ENCODE measurements around the gene EFR3B.

Gene EFR3B

DNA sequence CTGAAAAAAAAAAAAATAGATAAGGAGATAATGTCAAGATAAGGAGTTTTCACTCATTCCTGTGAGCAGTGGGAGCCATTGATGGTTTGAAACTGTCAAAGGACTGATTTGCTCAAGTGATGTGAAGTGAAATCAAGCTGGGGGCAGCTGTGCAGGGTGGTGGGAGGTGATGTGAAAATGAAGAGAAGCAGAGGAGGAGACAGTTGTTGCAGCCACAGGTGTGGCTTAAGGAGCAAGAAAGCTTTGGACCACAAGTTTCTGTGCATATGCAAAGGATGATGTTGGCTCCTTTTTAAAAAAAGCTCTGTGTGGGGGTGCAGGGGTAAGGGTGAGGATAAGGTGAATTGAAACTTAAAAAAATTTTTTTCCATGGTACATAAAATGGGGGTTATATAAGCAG, 8.3 kb downstream of the EFR3B start:
- Histone ChIP-seq H3K9me2 (replicated peaks; ENCODE audit: insufficient read depth, low read length) (no peaks in the 10 kb centered on the region), H3K79me2 (ENCODE audit: insufficient read depth, low read length) (no peaks in the 10 kb centered on the region), H2AFZ (ENCODE audit: low read depth, low read length, severe bottlenecking) (no peak overlapping the region), H3K27ac (ENCODE audit: low read depth, low read length) (no peak overlapping the region), H3K36me3 (ENCODE audit: low read length) (no peaks in the 10 kb centered on the region), H3F3A (ENCODE audit: insufficient read depth) (no peaks in the 10 kb centered on the region), H3K4me2 (ENCODE audit: low read depth, low read length, poor library complexity, severe bottlenecking) (no peak overlapping the region), H3K9ac (ENCODE audit: low read length) (no peak overlapping the region), H3K27me3 (ENCODE audit: low read length) (no peaks in the 10 kb centered on the region), H4K20me1 (ENCODE audit: low read depth, low read length) (no peaks in the 10 kb centered on the region), H3K9me3 (ENCODE audit: insufficient read depth, low read length) (no peaks in the 10 kb centered on the region), H3K4me3 (ENCODE audit: insufficient read depth, low read length, poor library complexity, severe bottlenecking) (no peak overlapping the region)
- TF ChIP-seq, protein P1, sequence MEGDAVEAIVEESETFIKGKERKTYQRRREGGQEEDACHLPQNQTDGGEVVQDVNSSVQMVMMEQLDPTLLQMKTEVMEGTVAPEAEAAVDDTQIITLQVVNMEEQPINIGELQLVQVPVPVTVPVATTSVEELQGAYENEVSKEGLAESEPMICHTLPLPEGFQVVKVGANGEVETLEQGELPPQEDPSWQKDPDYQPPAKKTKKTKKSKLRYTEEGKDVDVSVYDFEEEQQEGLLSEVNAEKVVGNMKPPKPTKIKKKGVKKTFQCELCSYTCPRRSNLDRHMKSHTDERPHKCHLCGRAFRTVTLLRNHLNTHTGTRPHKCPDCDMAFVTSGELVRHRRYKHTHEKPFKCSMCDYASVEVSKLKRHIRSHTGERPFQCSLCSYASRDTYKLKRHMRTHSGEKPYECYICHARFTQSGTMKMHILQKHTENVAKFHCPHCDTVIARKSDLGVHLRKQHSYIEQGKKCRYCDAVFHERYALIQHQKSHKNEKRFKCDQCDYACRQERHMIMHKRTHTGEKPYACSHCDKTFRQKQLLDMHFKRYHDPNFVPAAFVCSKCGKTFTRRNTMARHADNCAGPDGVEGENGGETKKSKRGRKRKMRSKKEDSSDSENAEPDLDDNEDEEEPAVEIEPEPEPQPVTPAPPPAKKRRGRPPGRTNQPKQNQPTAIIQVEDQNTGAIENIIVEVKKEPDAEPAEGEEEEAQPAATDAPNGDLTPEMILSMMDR (IDR thresholded peaks at IDR 0.05; ENCODE audit: insufficient read depth, low read length, poor library complexity, severe bottlenecking): no peak
- no peak for TF ChIP-seq EZH2phosphoT487 (conservative IDR thresholded peaks at IDR 0.05; ENCODE audit: low read length)

DNA sequence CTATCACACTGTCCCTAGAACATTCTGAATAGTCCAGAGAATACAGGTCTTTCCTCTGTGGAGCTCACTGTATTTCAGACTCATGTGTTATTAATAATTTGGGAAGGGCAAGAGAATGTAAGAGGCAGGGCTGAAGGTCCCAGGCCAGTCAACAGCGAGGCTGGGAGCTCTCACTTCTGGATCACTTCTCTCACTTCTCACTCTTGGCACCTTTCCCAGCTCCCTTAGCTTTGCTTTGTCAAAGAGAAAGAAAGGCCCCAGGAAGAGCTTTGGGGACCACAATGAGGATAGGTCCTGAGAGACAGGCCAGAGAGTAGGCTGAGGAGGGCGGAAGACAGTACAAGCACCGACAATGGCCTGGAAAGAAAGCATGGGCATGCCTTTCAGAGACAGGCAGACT, 11.2 kb downstream of the EFR3B start:
- Histone ChIP-seq H3K79me2 (ENCODE audit: insufficient read depth, low read length) (no peaks in the 10 kb centered on the region), H3K4me2 (ENCODE audit: low read depth, low read length, poor library complexity, severe bottlenecking) (no peak overlapping the region), H3K9me2 (replicated peaks; ENCODE audit: insufficient read depth, low read length) (no peaks in the 10 kb centered on the region), H2AFZ (ENCODE audit: low read depth, low read length, severe bottlenecking) (no peak overlapping the region), H4K20me1 (ENCODE audit: low read depth, low read length) (no peaks in the 10 kb centered on the region), H3K27ac (ENCODE audit: low read depth, low read length) (no peak overlapping the region), H3K36me3 (ENCODE audit: low read length) (no peaks in the 10 kb centered on the region), H3K9me3 (ENCODE audit: insufficient read depth, low read length) (no peaks in the 10 kb centered on the region), H3F3A (ENCODE audit: insufficient read depth) (no peaks in the 10 kb centered on the region), H3K4me3 (ENCODE audit: insufficient read depth, low read length, poor library complexity, severe bottlenecking) (no peak overlapping the region), H3K27me3 (ENCODE audit: low read length) (no peaks in the 10 kb centered on the region), H3K9ac (ENCODE audit: low read length) (no peak overlapping the region)
- TF ChIP-seq EZH2phosphoT487 (conservative IDR thresholded peaks at IDR 0.05; ENCODE audit: low read length): no peak
- TF ChIP-seq, protein P1 (IDR thresholded peaks at IDR 0.05; ENCODE audit: insufficient read depth, low read length, poor library complexity, severe bottlenecking): no peak

DNA sequence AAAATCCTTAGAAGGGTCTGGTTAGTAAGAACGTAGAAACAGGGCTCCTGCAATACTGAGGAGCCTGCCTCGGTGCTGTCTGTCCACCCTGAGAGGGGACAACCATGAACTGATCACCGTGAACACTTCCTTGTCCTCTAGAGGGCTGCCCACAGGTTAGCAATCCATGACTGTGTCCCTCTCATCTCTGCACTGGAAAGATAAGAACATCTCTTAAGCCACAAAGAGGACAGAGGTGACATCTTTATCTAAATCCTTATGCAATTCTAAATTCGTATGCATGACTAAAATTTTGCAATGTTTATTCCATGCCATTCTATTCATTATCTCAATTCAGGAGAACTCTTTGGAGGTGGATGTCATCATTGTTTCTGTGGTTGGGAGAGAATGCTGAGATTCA, 12.8 kb downstream of the EFR3B start:
- no peak overlapping the region for H3K4me2 ChIP-seq (ENCODE audit: low read depth, low read length, poor library complexity, severe bottlenecking)
- no peaks in the 10 kb centered on the region for H3F3A ChIP-seq (ENCODE audit: insufficient read depth)
- H2AFZ ChIP-seq (ENCODE audit: low read depth, low read length, severe bottlenecking): no peak overlapping the region
- H4K20me1 ChIP-seq (ENCODE audit: low read depth, low read length): no peaks in the 10 kb centered on the region
- H3K9ac ChIP-seq (ENCODE audit: low read length): no peak overlapping the region
- H3K79me2 ChIP-seq (ENCODE audit: insufficient read depth, low read length): no peaks in the 10 kb centered on the region
- H3K9me2 ChIP-seq (replicated peaks; ENCODE audit: insufficient read depth, low read length): no peaks in the 10 kb centered on the region
- H3K36me3 ChIP-seq (ENCODE audit: low read length): no peaks in the 10 kb centered on the region
- TF ChIP-seq EZH2phosphoT487 (conservative IDR thresholded peaks at IDR 0.05; ENCODE audit: low read length): no peak
- TF ChIP-seq, protein P1 (IDR thresholded peaks at IDR 0.05; ENCODE audit: insufficient read depth, low read length, poor library complexity, severe bottlenecking): no peak
- no peak overlapping the region for H3K27ac ChIP-seq (ENCODE audit: low read depth, low read length)
- H3K27me3 ChIP-seq (ENCODE audit: low read length): no peaks in the 10 kb centered on the region
- no peaks in the 10 kb centered on the region for H3K9me3 ChIP-seq (ENCODE audit: insufficient read depth, low read length)
- no peak overlapping the region for H3K4me3 ChIP-seq (ENCODE audit: insufficient read depth, low read length, poor library complexity, severe bottlenecking)
